Activated CD4-positive, alpha-beta T cell treated with anti-CD3 and anti-CD28 coated beads for 4 hours (primary cell): Measurements from ENCODE around the gene DHRSX.
"Not testable (repeated sequence)": the region's sequence is repeated elsewhere in the genome, so short reads cannot be mapped to it uniquely, and the experiment has no call there.

Source experiments
- DNase-seq, 2 donors: peaks; one replicate each; pipeline ENCODE4 v3.0.0-alpha.2; 2020

Gene DHRSX

DNA sequence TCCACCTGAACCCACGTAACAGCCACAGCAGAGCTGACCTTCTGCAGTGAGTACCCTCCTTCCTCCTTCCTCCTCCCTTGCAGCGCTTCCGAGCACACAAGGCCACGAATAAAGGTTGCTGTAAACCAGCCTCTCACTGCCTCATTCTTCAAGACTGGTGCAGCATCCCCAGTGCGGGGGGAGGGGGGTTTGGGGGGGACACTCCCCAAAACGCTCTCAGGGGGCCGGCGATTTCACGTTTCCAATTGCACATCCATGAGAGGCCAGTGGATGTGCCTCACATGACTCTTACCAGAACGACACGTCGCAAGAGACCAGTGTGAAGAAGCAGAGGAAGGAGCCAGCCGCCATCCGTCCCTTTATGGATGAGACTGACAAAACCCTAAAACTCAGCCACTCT, 5.2 kb downstream of the DHRSX start:
- DNase-seq = no peak

DNA sequence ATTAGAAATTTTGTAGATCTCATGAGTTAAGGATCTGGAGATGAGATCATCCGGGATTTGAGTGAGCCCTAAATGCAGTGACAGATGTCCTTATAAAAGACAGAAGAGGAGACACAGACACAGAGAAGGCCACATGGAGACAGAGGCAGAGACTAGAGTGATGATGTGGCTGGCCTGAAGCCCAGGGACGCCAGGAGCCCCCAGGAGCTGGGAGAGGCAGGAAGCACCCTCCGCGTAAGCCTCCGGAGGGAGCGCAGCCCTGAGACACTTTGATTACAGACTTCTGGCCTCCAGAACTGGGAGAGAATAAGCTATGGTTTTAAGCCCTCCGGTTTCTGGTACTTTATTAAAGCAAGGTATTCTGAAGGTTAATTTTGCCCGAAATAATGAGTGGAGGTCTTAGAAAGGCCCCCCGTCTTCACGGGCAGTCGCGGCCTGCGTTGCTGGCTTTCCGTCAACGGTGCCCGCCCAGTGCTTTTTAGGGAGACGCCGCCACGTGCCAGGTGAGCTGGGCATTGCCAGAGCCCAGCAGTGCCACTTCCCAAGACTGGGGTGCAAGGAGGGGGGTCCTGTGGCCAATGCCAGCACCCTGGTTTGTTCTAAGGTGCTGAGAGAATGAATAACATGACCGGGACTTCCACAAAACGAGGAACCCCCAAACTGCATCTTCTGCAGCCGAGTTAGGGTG, 8.1 kb downstream of the DHRSX start:
- no peak for DNase-seq

DNA sequence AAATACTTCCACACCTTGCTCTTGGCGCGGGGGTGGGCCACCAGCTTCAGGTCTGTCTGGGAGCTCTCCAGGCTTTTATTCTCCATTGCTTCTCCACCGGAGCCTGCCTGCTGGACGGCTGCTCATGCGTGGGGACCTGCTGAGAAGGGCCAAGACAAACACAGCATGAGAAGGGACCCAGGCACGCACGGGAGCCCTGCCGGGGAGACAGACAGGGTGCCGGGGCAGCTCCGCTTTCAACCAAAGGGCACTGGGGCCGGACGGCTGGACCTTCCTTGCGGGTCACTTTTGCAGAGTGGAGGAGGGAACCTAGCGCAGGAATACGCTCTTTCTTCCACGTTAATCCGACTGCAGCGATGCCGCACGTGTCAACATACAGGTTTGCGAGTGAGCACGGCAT, 10.1 kb downstream of the DHRSX start:
- no peak for DNase-seq

DNA sequence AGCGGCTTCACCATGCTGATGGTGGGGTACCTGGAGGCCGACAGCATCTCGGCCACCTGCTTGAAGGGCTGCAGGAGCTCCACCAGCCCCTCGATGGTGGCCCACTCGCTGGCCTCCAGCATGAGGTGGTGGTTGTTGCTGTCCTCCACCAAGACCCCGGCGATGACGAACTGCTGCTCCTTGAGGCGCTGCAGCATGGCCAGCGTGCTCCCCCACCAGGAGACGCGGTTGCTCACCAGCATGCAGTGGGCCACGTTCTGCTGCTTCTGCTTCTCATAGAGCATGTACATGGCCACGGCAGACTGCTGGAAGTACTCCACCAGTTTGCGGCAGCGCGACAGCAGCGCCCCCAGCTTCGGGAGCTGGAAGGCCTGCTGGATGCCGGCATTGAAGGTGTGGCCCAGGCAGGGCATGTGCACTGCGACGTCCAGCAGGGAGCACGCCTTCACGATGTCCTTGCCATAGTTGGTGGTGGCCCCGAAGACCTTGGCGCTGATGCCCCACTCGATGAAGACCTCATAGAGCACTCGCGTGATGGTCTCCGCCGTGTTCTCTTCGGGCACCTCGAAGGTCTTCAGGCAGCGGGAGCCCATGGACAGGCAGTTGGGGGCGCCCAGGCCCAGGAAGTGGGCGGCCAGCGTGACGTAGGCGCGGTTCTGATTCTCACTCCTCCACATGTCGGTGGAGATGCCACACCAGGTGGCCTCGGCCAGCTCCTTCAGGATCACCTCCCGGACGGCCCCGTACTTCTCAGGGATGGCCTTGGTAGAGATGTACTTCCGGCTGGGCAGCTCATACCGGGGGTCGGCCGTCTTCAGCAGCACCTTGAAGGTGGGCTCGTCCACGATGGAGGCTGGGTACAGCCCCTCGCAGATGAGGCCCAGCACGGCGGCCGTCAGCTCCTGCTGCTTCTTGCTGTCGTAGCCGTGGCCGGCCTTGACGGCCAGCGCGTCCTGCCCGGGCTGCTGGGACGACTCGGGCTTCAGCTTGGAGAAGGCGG, 11.0 kb downstream of the DHRSX start:
- DNase-seq = no peak

DNA sequence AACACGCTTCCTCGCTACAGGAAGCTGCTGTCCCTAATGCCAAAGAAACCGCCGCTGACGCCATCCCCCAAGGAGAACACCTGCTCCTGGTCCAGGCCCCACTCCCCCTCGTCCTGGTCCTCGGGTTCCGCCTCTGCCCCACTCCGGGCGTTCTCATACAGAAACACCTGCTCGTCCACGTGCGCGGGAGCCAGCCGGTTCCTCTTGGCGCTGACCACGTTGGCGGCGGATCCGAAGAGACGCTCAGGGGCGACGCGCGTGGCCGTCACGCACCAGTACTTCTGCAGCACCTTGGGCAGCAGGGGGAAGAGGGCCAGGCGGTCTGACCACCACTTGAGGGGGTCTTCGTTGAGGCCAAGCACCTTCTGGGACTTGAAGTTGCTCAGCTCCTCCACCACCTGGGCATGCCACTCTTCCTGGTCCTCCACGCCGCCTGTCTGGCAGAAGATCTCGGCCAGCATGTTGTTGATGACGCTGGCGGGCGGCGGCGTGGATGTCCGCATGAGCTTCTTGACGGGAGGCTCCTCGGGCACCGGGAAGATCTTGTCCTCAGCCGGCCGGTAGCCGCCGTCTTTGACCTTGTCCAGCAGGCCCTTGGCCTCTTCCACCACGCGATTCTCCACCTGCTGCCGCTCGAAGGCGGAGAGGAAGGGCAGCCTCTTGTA, 12.0 kb downstream of the DHRSX start:
- DNase-seq = no peak

DNA sequence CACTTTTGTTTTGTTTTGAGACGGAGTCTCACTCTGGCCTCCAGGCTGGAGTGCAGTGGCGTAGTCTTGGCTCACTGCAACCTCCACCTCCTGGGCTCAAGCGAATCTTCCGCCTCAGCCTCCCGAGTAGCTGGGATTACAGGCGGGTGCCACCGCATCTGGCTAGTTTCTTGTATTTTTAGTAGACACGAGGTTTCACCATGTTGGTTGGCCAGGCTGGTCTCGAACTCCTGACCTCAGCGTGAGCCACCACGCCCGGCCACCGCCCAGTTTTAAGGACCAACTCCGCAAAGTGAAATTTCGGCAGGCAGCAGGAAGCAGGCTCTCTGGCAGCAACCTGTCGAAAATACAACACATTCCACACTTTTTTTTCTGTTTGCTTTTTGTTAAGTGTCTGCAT, 13.4 kb downstream of the DHRSX start:
- no peak for DNase-seq

DNA sequence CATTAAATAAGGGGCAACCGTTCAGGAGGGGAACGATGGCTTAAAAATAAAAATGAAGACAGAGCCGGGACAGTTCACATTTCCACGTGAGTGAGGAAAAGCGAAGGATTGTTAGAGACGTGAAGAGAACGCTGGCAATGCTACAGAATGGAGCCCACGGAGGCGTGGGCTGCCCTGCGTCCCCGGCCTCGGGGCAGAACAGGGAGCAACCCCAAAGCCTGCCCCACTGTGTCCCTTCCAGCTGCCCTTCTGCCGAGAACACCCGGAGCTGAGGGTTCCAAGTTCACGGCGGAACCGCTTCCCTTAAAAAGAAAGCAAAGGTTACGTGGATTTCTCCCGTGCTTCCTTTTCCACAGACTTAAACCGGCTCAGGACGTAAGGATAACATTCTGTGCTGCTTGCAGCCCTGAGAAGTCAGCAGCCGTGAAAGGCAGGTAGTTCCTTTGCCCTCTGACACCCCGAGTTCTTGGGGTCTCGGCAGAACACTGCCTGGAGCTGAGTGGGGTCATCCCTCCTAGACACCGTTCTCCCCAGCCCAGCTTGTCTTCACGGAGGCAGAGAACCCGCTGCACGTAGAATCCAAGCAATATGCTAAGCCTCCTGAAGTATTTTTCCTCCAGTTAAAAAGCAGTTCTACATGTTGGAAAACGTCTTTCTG, 14.2 kb downstream of the DHRSX start:
- no peak for DNase-seq

DNA sequence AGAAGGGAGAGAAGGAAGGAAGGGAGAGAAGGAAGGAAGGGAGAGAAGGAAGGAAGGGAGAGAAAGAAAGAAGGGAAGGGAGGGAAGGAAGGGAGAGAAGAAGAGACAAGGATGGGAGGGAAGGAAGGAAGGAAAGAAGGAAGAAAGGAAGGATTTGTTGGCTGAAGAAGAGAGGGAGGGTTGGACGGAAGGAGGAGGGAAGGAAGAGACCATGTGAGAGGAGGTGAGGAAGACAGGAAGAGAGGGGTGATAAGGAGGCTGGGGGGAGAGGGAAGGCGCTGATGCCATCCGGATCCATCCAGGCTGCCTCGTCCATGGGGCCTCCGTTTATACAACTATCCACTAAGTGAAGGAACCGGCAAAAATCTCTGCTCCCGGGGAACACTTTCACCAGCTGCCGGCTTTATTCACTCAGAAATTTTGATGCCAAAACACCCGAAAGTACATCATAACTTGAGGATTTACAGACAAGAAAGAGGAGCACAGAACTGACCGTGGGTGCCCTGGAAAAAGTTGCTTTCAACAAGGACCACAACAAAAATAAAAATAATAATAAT, 14.9 kb downstream of the DHRSX start:
- DNase-seq = no peak

DNA sequence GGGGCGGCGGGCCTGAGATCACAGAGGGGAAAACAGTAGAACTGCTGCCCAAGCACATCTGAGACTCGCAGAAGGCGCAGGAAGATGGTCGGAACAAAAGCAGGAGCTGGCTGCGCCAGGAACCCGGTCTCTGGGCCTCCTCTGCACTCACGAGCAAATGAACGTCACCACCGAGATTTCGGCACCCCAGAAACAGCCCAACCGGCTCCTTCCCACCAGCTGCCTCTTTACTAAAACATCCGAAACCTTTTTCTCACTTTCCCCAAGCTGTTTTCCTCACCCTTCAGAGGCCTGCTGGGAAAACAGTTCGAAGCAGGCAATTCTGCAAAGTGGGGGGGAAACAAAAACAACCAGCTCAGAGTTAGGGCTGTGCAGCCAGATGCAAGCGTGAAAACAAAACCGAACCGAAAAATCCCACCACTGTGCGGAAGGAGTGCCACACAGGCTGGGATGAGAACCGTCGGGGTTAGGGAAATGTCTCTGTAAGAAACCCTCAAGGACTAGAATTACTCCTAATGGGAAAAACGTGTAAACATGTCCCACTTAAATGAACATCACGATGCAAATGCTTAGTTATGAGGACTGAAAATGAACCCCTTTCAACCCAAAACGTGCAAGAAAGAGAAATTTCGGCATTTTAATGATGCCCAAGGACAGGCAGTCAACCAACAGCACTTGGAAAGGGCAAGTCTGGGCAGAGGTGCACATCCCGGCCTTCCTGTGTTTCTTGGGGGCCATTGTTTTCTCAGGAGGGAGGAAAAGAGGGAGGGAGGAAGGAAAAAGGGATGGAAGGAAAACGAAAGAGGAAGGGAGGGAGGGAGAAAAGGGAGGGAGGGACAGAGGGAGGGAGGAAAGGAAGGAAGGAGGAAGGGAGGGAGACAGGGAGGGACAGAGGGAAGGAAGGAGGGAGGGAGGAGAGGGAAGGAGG, 15.8 kb downstream of the DHRSX start:
- no peak for DNase-seq

DNA sequence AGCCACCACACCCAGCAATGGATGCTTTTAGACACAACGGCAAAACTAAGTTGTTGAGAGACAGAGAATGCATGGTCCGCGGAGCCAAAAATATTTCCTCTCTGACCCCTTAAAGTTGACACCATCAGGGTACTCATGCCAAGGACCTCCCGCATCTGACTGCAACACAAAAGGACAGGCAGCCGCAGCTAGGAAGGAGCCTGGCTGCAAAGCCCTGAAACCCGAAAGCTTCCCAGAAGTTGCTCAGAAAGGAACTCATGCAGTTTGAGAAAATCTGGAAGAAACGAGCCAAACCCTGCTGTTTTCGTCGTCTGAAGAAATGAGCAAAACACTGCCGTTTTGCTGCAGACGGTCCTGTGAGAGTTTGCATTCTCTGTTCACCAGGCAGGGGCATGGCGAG, 16.5 kb downstream of the DHRSX start:
- no peak for DNase-seq

DNA sequence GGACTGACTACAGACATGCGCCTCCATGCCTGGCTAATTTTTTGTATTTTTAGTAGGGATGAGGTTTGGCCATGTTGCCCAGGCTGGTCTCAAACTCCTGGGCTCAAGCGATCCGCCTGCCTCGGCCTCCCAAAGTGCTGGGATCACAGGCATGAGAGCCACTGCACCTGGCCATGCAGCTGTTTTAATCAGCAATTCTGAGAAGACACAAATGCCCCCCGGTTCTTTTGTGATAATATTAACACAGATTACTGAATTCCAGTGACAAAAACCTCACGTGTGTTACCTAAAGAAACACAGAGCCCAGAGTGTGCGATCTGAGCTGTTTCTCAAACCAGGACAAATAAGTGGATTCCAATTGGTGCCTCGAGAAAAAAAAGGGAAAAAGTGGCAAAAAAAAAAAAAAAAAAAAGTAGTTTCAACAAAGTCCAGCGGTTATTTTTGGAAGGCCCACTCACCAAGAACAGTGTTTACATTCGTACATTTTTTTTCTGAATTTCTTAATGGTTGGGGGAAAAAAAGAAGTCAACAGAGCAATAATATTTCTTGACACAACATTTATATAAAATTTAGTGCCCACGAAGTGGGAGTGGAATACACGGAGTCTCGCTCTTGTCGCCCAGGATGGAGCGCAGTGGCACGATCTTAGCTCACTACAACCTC, 17.2 kb downstream of the DHRSX start:
- no peak for DNase-seq

DNA sequence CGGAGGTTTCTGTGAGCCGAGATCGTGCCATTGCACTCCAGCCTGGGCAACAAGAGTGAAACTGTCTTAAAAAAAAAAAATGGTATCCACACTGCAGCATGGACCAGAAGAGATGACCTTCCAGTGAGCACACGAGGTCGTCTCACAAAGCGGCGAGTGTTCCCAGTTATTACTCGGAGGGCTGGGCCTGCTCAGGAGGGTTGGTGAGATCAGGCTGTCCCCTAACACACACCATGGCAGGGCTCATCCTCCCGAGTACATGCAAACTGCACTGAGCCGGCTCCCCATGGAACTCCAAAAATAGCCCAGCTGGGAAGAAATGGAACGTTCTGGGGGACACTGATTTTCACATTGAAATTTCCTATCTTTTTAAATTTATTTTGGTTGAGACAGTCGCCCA, 19.2 kb downstream of the DHRSX start:
- DNase-seq = not testable (repeated sequence)

DNA sequence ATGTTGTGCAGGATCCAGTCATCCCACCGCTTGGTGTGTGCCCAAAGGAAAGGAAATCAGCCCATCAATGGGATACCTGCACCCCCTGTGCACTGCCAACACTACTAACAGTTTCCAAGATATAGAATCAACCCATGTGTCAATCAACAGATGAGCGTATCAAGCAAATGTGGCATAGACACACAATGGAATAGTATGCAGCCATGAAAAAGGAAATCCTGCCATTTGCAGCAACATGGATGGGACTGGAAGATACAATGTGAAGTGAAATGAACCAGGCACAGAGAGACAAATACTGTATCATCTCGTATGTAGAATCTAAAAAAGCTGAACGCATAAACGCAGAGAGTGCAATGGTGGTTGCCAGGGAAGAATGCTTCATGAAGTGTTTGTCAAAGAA, 20.8 kb downstream of the DHRSX start:
- not testable (repeated sequence) for DNase-seq

DNA sequence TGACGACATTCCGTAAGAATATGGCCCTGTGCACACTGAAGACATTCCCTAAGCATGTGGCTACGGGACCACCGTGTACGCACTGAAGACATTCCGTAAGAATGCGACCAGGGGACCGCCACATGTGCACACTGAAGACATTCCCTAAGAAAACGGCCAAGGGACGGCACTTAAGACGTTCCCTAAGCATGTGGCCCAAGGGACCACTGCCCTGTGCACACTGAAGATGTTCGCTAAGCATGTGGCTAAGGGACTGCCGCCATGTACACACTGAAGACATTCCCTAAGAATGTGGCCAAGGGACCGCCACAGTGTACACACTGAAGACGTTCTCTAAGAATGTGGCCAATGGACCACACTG, 21.4 kb downstream of the DHRSX start:
- no peak for DNase-seq

DNA sequence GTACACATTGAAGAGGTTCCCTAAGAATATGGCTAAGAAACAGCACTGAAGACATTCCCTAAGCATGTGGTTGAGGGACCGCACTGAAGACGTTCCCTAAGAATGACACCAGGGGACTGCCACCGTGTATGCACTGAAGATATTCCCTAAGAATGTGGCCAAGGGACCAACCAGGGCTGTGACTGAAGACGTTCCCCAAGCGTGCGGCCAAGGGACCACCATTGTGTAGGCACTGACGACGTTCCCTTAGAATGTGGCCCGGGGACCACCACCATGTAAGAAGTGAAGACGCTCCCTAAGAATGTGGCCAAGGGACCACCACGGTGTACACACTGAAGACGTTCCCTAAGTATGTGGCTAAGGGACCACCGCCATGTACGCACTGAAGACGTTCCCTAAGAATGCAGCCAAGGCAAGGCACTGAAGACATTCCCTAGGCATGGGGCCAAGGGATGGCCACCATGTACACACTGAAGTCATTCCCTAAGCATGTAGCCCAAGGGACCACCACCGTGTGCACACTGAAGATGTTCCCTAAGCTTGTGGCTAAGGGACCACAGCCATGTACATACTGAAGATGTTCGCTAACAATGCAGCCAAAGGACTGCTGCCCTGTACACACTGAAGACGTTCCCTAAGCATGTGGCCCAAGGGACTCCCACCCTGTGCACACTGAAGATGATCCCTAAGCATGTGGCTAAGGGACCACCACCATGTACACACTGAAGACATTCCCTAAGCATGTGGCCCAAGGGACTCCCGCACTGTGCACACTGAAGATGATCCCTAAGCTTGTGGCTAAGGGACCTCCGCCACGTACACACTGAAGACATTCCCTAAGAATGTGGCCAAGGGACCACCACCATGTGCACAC, 22.0 kb downstream of the DHRSX start:
- DNase-seq = no peak

DNA sequence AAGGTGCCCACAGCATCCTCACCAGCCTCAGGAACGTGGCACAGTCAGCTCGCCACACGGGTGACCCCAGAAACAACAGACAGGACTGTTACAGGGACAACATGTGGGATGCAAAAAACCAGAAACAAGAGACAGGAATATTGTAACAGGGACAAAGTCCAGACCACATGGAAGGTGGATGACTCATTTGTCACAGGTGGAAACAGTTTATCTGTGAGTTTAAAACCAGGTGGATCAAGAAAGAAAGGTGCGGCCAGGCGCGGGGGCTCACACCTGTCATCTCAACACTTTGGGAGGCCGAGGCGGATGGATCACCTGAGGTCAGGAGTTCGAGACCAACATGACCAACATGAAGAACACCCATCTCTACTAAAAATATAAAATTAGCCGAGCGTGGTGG, 23.5 kb downstream of the DHRSX start:
- DNase-seq = not testable (repeated sequence)

DNA sequence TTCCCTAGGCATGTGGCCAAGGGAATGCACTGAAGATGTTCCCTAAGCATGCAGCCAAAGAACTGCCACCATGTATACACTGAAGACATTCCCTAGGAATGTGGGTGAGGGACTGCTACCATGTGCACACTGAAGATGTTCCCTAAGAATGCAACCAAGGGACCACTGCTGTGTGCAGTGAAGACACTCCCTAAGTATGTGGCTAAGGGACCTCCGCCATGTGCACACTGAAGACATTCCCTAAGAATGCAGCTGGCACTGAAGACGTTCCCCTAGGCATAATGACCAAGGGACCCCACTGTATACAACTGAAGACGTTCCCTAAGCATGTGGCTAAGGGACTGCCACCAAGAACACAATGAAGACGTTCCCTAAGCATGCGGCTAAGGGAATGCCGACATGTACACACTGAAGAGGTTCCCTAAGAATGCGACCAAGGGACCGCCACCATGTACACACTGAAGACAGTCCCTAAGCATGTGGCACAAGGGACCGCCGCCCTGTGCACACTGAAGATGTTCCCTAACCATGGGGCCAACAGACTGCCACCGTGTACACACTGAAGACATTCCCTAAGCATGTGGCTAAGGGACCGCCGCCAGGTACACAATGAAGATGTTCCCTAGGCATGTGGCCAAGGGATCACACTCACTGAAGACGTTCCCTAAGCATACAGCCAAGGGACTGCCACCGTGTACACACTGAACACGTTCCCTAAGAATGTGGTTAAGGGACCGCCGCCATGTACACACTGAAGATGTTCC, 25.6 kb downstream of the DHRSX start:
- DNase-seq = no peak

DNA sequence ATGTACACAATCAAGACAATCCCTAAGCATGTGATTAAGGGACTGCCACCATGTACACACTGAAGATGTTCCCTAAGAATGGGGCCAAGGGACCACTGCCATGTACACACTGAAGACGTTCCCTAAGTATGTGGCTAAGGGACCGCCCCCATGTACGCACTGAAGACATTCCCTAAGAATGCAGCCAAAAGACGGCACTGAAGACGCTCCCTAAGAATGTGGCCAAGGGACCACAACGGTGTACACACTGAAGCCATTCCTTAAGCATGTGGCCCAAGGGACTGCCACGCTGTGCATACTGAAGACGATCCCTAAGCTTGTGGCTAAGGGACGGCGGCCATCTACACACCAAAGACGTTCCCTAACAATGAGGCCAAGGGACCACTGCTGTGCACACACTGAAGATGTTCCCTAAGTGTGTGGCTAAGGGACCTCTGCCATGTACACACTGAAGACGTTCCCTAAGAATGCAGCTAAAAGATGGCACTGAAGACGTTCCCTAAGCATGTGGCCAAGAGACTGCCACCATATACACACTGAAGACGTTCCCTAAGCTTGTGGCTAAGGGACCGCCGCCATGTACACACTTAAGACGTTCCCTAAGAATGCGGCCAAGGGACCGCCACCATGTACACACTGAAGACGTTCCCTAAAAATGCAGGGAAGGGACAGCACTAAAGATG, 26.4 kb downstream of the DHRSX start:
- no peak for DNase-seq

DNA sequence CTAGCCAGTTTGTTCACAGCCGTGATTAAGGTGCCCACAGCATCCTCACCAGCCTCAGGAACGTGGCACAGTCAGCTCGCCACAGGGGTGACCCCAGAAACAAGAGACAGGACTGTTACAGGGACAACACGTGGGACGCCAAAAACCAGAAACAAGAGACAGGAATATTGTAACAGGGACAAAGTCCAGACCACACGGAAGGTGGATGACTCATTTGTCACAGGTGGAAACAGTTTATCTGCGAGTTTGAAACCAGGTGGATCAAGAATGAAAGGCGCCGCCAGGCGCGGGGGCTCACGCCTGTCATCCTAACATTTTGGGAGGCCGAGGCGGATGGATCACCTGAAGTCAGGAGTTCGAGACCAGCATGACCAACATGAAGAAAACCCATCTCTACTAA, 27.7 kb downstream of the DHRSX start:
- DNase-seq = not testable (repeated sequence)
